Panc1 (cell line): ENCODE results near the gene GRIP1.

Source experiments
- CTCF ChIP-seq: fragments of 450-650 bp; IDR thresholded peaks from 2 replicates; pipeline ENCODE4 v1.5.1; 2017; ENCODE audit warnings: mild to moderate bottlenecking
- POLR2AphosphoS5 ChIP-seq: IDR thresholded peaks from 2 replicates; pipeline ENCODE4 v1.6.1; 2012; ENCODE audit warnings: mild to moderate bottlenecking, low read depth, low read length, moderate library complexity
- REST ChIP-seq, 2 experiments: IDR thresholded peaks; 2 replicates each; pipeline ENCODE4 v1.6.1; 2011 to 2012; ENCODE audit warnings: low read depth in 2 of 2, control low read depth in 1 of 2, low read length in 1 of 2, mild to moderate bottlenecking in 1 of 2, moderate library complexity in 1 of 2; ENCODE audit not compliant: insufficient read depth in 1 of 2
- SIN3A ChIP-seq: IDR thresholded peaks from 2 replicates; pipeline ENCODE4 v1.6.1; 2012; ENCODE audit warnings: low read depth, mild to moderate bottlenecking, low read length, moderate library complexity, borderline replicate concordance; ENCODE audit not compliant: insufficient read depth
- TCF7L2 ChIP-seq: IDR thresholded peaks from 2 replicates; pipeline ENCODE4 v1.6.1; 2011; ENCODE audit warnings: mild to moderate bottlenecking, low read depth, low read length, inconsistent platforms

GRCh38 chr12:66491853-66492252 lies 187.0 kb downstream of the GRIP1 start:
- TF ChIP-seq CTCF (no peak), TCF7L2 (no peak), POLR2AphosphoS5 (no peak), REST (IDR thresholded peaks at IDR 0.05; ENCODE audit: insufficient read depth in 1 of 2, low read depth in 2 of 2, low read length in 1 of 2) (no peak), SIN3A (no peak)
